Upper lobe of left lung (tissue), 6 donors: ENCODE results near the gene GNAZ. TPM values are rescaled to one million over a fixed set of nuclear protein-coding genes. Genes with fewer than 3 reads are reported as not detected.
A peak's percentile ranks its signal among the peaks of the same experiment; 100 is the strongest.

Experiments used
- ATAC-seq, 2 donors: fragments of 200-7000 bp; cut with Tn5 transposase; one replicate each; pipeline ENCODE4 v1.9.1; 2022; ENCODE audit warnings: mild to moderate bottlenecking in 2 of 2, moderate library complexity in 2 of 2; ENCODE audit not compliant: low FRiP score in 2 of 2
- DNase-seq, 2 donors: peaks; one replicate each; pipeline ENCODE4 v3.0.0-alpha.2; 2019 to 2020
- H3K27ac ChIP-seq, 4 donors: fragments of 200-600 bp; sonication (generic); one replicate each; pipeline ENCODE4 v1.5.1; 2016 to 2019
- H3K27me3 ChIP-seq, 4 donors: fragments of 200-600 bp; sonication (generic); one replicate each; pipeline ENCODE4 v1.5.1; 2017 to 2019
- H3K36me3 ChIP-seq, 4 donors: fragments of 200-600 bp; sonication (generic); one replicate each; pipeline ENCODE4 v1.5.1; 2016 to 2019
- H3K4me1 ChIP-seq, 4 donors: fragments of 200-600 bp; sonication (generic); one replicate each; pipeline ENCODE4 v1.5.1; 2018 to 2019
- H3K4me3 ChIP-seq, 4 donors: fragments of 200-600 bp; sonication (generic); one replicate each; pipeline ENCODE4 v1.5.1; 2017 to 2019; ENCODE audit warnings: mild to moderate bottlenecking in 2 of 4, moderate library complexity in 1 of 4
- H3K9me3 ChIP-seq, 4 donors: fragments of 200-600 bp; sonication (generic); one replicate each; pipeline ENCODE4 v1.5.1; 2018 to 2019
- CTCF ChIP-seq, 6 experiments: fragments of 450-650 bp in 4 of 6; fragments of 200-600 bp in 2 of 6; sonication (generic) in 2 of 6; IDR thresholded peaks; one replicate each; pipeline ENCODE4 v1.5.1; 2016 to 2019; ENCODE audit warnings: antibody characterized with exemption in 6 of 6
- EP300 ChIP-seq, 4 donors: sonication (generic); formaldehyde crosslinking; IDR thresholded peaks; one replicate each; pipeline ENCODE4 v1.5.1; 2017; ENCODE audit warnings: antibody characterized with exemption in 4 of 4, control low read depth in 2 of 4
- POLR2A ChIP-seq, 4 donors: fragments of 450-650 bp; IDR thresholded peaks; one replicate each; pipeline ENCODE4 v1.5.1; 2016 to 2017; ENCODE audit warnings: antibody characterized with exemption in 4 of 4, mild to moderate bottlenecking in 2 of 4
- POLR2AphosphoS5 ChIP-seq, 2 donors: sonication (generic); formaldehyde crosslinking; IDR thresholded peaks; one replicate each; pipeline ENCODE4 v1.5.1; 2017; ENCODE audit warnings: antibody characterized with exemption in 2 of 2
- WGBS, 2 donors: methylation state at CpG; one replicate each; pipeline ENCODE4 v1.1.5; 2017 to 2018; 5-methylcytosine and 5-hydroxymethylcytosine counted together
- total RNA-seq, 6 donors: library from RNA; depleted of rRNA in 4 of 6; stranded (reverse); fragments of >200 nt in 4 of 6; gene quantifications; one replicate each; pipeline versions ENCODE4 v1.1.0 to v1.2.1, GENCODE V29; 2016 to 2021
- donor health status: DM: no; HTN: no; CAD: no; lungs with moderate emphysema.
- donor health status: DM: no; HTN: yes; CAD: no; lungs with severe emphysema.

GNAZ gene
- total RNA-seq, 6 donors from 2014 or later = 0.80 to 7.3 (median 2.7) TPM; not detected in 1

- DNase-seq (peak; percentile 60 to 71), ATAC-seq (peak in 1 of 2 donors; percentile 35)
Measured at GRCh38 chr22:23157560-23158515, 87.5 kb downstream of the GNAZ start.

GRCh38 chr22:23158516-23159290, 88.4 kb downstream of the GNAZ start:
- DNase-seq = peak in 1 of 2 donors; percentile 53
- Histone ChIP-seq H3K36me3 (no peaks in the 10 kb centered on the region), H3K4me3 (no peak overlapping the region), H3K27me3 (no peaks in the 10 kb centered on the region), H3K4me1 (peaks cover 0 to 31% (median 12%) of the 10 kb centered on the region in 4 donors), H3K9me3 (no peaks in the 10 kb centered on the region), H3K27ac (peak overlapping the region in 1 of 4 donors; percentile 68)
- TF ChIP-seq CTCF (IDR thresholded peaks at IDR 0.05) (no peak), POLR2A (IDR thresholded peaks at IDR 0.05) (no peak), EP300 (IDR thresholded peaks at IDR 0.05) (no peak), POLR2AphosphoS5 (IDR thresholded peaks at IDR 0.05) (no peak)
- WGBS, 2 donors = 61 to 79% methylated on average over 7 to 14 of the region's 14 CpGs
- ATAC-seq = peak in 1 of 2 donors; percentile 2

More at GRCh38 chr22:23157560-23158515, 87.5 kb downstream of the GNAZ start:
- Histone ChIP-seq H3K4me3 (no peak overlapping the region), H3K36me3 (no peaks in the 10 kb centered on the region), H3K4me1 (peaks cover 3 to 31% (median 20%) of the 10 kb centered on the region in 4 donors), H3K27ac (peak overlapping the region in 3 of 4 donors; percentile 56 to 68 (median 68)), H3K27me3 (no peaks in the 10 kb centered on the region), H3K9me3 (no peaks in the 10 kb centered on the region)
- WGBS, 2 donors = 80 to 85% methylated on average over 14 to 16 of the region's 22 CpGs
- TF ChIP-seq EP300 (IDR thresholded peaks at IDR 0.05) (no peak), POLR2AphosphoS5 (IDR thresholded peaks at IDR 0.05) (no peak)

GRCh38 chr22:23159291-23159630, 88.9 kb downstream of the GNAZ start:
- no peaks in the 10 kb centered on the region for H3K27me3 ChIP-seq
- no peak for ATAC-seq
- no peak for DNase-seq
- H3K36me3 ChIP-seq = no peaks in the 10 kb centered on the region
- H3K9me3 ChIP-seq = no peaks in the 10 kb centered on the region
- TF ChIP-seq EP300 (IDR thresholded peaks at IDR 0.05) = no peak
- no peak for TF ChIP-seq CTCF (IDR thresholded peaks at IDR 0.05)
- TF ChIP-seq POLR2A (IDR thresholded peaks at IDR 0.05) = no peak
- no peak for TF ChIP-seq POLR2AphosphoS5 (IDR thresholded peaks at IDR 0.05)
- 66 to 97% methylated on average over 5 of the region's 6 CpGs for WGBS, 2 donors
- H3K4me3 ChIP-seq = no peak overlapping the region
- peaks cover 3 to 32% (median 14%) of the 10 kb centered on the region in 4 donors for H3K4me1 ChIP-seq
- H3K27ac ChIP-seq = peak overlapping the region in 1 of 4 donors; percentile 21

GRCh38 chr22:23161029-23161428, 90.7 kb downstream of the GNAZ start:
- Histone ChIP-seq H3K27me3 (no peaks in the 10 kb centered on the region), H3K27ac (no peak overlapping the region), H3K9me3 (no peaks in the 10 kb centered on the region), H3K36me3 (no peaks in the 10 kb centered on the region), H3K4me1 (peaks cover 3 to 34% (median 15%) of the 10 kb centered on the region in 4 donors), H3K4me3 (no peak overlapping the region)
- 95% methylated on average over 4 of the region's 4 CpGs; no CpG with 5 or more reads in 1 of the 2 donors for WGBS, 2 donors
- DNase-seq (no peak), ATAC-seq (no peak)
- TF ChIP-seq CTCF (IDR thresholded peaks at IDR 0.05) (no peak), POLR2AphosphoS5 (IDR thresholded peaks at IDR 0.05) (no peak), POLR2A (IDR thresholded peaks at IDR 0.05) (no peak), EP300 (IDR thresholded peaks at IDR 0.05) (no peak)

- Histone ChIP-seq H3K9me3 (no peaks in the 10 kb centered on the region), H3K27me3 (no peaks in the 10 kb centered on the region), H3K4me3 (no peak overlapping the region), H3K27ac (no peak overlapping the region), H3K4me1 (peaks cover 3 to 34% (median 14%) of the 10 kb centered on the region in 4 donors), H3K36me3 (no peaks in the 10 kb centered on the region)
- ATAC-seq = no peak
- WGBS, 2 donors = 94 to 96% methylated on average over 6 to 13 of the region's 13 CpGs
- TF ChIP-seq POLR2AphosphoS5 (IDR thresholded peaks at IDR 0.05) (no peak), CTCF (IDR thresholded peaks at IDR 0.05) (no peak), EP300 (IDR thresholded peaks at IDR 0.05) (no peak), POLR2A (IDR thresholded peaks at IDR 0.05) (no peak)
- peak in 1 of 2 donors; percentile 54 for DNase-seq
Measured at GRCh38 chr22:23161574-23161973, 91.3 kb downstream of the GNAZ start.
